MCF 10A (cell line): ENCODE results near the gene AASDHPPT. TPM values are rescaled to one million over a fixed set of nuclear protein-coding genes. Genes with fewer than 3 reads are reported as not detected.
A peak's percentile ranks its signal among the peaks of the same experiment; 100 is the strongest.

Experiments used
- BruUV-seq: library from RNA; stranded (reverse); fragments of 400-500 nt; replicated peaks from 2 replicates; lab custom pipeline; 2021; lab: Mats Ljungman, UMichigan
- CTCF ChIA-PET: fragments of 300-600 bp; sonication (Branson Sonifier 250); formaldehyde crosslinking; extraction: SDS; loops from one replicate; lab custom pipeline; 2021; ENCODE audit warnings: antibody characterized with exemption, inconsistent platforms; lab: Yijun Ruan, JAX
- POLR2A ChIA-PET: fragments of 300-600, 350-650 bp; sonication (Branson Sonifier 250); formaldehyde crosslinking; extraction: SDS; loops from one replicate; lab custom pipeline; 2020; ENCODE audit warnings: antibody characterized with exemption, inconsistent platforms; lab: Yijun Ruan, JAX
- DNase-seq: peaks from one replicate; pipeline ENCODE4 v3.0.0-alpha.2; 2018; ENCODE audit not compliant: unreplicated experiment
- H3K27ac Mint-ChIP-seq: one replicate; pipeline ENCODE4 v1.8.0; 2022; ENCODE audit warnings: mild to moderate bottlenecking, low read depth, mixed read lengths; ENCODE audit not compliant: unreplicated experiment
- H3K27me3 Mint-ChIP-seq: one replicate; pipeline ENCODE4 v1.8.0; 2022; ENCODE audit warnings: mixed read lengths; ENCODE audit not compliant: insufficient read depth, unreplicated experiment
- H3K36me3 Mint-ChIP-seq: one replicate; pipeline ENCODE4 v1.8.0; 2022; ENCODE audit warnings: mild to moderate bottlenecking, moderate library complexity, mixed read lengths; ENCODE audit not compliant: insufficient read depth, unreplicated experiment
- H3K4me1 Mint-ChIP-seq: one replicate; pipeline ENCODE4 v1.8.0; 2022; ENCODE audit warnings: mixed read lengths; ENCODE audit not compliant: insufficient read depth, unreplicated experiment
- H3K4me3 Mint-ChIP-seq: one replicate; pipeline ENCODE4 v1.8.0; 2022; ENCODE audit warnings: mild to moderate bottlenecking, moderate library complexity, mixed read lengths; ENCODE audit not compliant: unreplicated experiment
- H3K9me3 Mint-ChIP-seq: one replicate; pipeline ENCODE4 v1.8.0; 2022; ENCODE audit warnings: mixed read lengths; ENCODE audit not compliant: unreplicated experiment
- CTCF ChIP-seq: fragments of 200-600 bp; IDR thresholded peaks from one replicate; pipeline ENCODE4 v1.8.0; 2022; ENCODE audit warnings: antibody characterized with exemption, mild to moderate bottlenecking; ENCODE audit not compliant: unreplicated experiment
- intact Hi-C: fragments of 100-400 bp; cut with micrococcal nuclease; formaldehyde crosslinking; loops from 2 replicates; pipeline ENCODE4 v1.14.1; 2022
- total RNA-seq: library from RNA; stranded (reverse); gene quantifications from 2 replicates; pipeline ENCODE4 v1.2.3, GENCODE V29; 2022

The AASDHPPT gene
- total RNA-seq, 1 experiment from 2014 or later = 56.3 TPM

DNA sequence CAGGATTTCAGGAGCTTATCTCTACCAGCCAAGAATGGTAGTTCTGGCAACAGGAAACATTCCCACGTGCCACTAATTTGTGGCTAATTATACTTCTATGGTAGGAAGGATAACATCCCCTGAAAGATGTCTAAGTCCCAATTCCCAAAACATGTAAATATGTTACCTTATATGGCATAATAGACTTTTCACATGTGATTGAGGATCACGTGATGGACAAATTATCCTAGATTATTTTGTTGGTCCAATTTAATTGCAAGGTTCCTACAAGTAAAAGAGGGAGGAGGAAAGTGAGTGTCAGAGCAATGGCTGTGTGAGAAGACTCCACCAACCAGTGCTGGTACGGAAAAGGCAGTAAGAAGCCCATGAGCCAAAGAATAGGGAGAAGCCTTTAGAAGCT is 45.5 kb upstream of the AASDHPPT start:
- ChIA-PET CTCF (interaction anchor here (0.6 kb wide), 1 partner anchor 1270 kb away, joined by 3 read pairs; no protein-coding TSS in a partner anchor), POLR2A (interaction anchor here (2.2 to 4.2 kb wide), 2 partner anchors 9 to 46 kb away, joined by 5 to 28 read pairs; partner anchors contain the start of genes AASDHPPT, KBTBD3 and MSANTD4)
- intact Hi-C loops = no loop called here
- no peaks in the 10 kb centered on the region for H3K9me3 Mint-ChIP-seq
- no TSS peak for BruUV-seq
- TF ChIP-seq CTCF = no peak
- H3K4me3 Mint-ChIP-seq = no peak overlapping the region
- H3K27ac Mint-ChIP-seq = peak overlapping the region; percentile 80
- no peaks in the 10 kb centered on the region for H3K36me3 Mint-ChIP-seq
- no peaks in the 10 kb centered on the region for H3K27me3 Mint-ChIP-seq
- no peak for DNase-seq
- peaks cover 7% of the 10 kb centered on the region for H3K4me1 Mint-ChIP-seq

GRCh38 chr11:106032861-106033260 is 44.6 kb upstream of the AASDHPPT start:
- no peaks in the 10 kb centered on the region for H3K27me3 Mint-ChIP-seq
- no peaks in the 10 kb centered on the region for H3K36me3 Mint-ChIP-seq
- DNase-seq = no peak
- TF ChIP-seq CTCF = no peak
- H3K9me3 Mint-ChIP-seq = no peaks in the 10 kb centered on the region
- ChIA-PET POLR2A (interaction anchor here (0.6 to 4.2 kb wide), 3 partner anchors 12 to 123 kb away, joined by 3 to 28 read pairs (median 3); partner anchors contain the start of genes AASDHPPT and KBTBD3), CTCF (no interaction called here)
- peaks cover 7% of the 10 kb centered on the region for H3K4me1 Mint-ChIP-seq
- H3K4me3 Mint-ChIP-seq = no peak overlapping the region
- intact Hi-C loops = no loop called here
- no peak overlapping the region for H3K27ac Mint-ChIP-seq
- BruUV-seq = no TSS peak

GRCh38 chr11:106043540-106043939 is 33.9 kb upstream of the AASDHPPT start:
- intact Hi-C loops = no loop called here
- BruUV-seq = no TSS peak
- DNase-seq = no peak
- Mint-ChIP-seq H3K27ac (no peak overlapping the region), H3K27me3 (no peaks in the 10 kb centered on the region), H3K36me3 (no peaks in the 10 kb centered on the region), H3K9me3 (no peaks in the 10 kb centered on the region), H3K4me3 (no peak overlapping the region), H3K4me1 (no peaks in the 10 kb centered on the region)
- CTCF ChIA-PET = no interaction called here
- POLR2A ChIA-PET = interaction anchor here (0.9 kb wide), 1 partner anchor 13 kb away, joined by 4 read pairs; no protein-coding TSS in a partner anchor
- no peak for TF ChIP-seq CTCF

GRCh38 chr11:106047631-106048030 is 29.8 kb upstream of the AASDHPPT start:
- no peaks in the 10 kb centered on the region for H3K36me3 Mint-ChIP-seq
- intact Hi-C loops = no loop called here
- no peak for DNase-seq
- H3K4me3 Mint-ChIP-seq = no peak overlapping the region
- no peak for TF ChIP-seq CTCF
- no peaks in the 10 kb centered on the region for H3K4me1 Mint-ChIP-seq
- H3K27me3 Mint-ChIP-seq = no peaks in the 10 kb centered on the region
- POLR2A ChIA-PET = no interaction called here
- H3K27ac Mint-ChIP-seq = no peak overlapping the region
- no TSS peak for BruUV-seq
- H3K9me3 Mint-ChIP-seq = no peaks in the 10 kb centered on the region
- CTCF ChIA-PET = no interaction called here
